Tibial nerve (tissue), 3 donors: ENCODE results near the gene TENM4.

Experiments used
- CTCF ChIP-seq, 5 experiments: fragments of 200-600 bp in 3 of 5; fragments of 450-650 bp in 2 of 5; sonication (generic) in 3 of 5; IDR thresholded peaks; one replicate each; pipeline ENCODE4 v1.5.1; 2016 to 2019; ENCODE audit warnings: antibody characterized with exemption in 5 of 5, mild to moderate bottlenecking in 3 of 5, moderate library complexity in 2 of 5
- POLR2A ChIP-seq, 2 donors: fragments of 450-650 bp; IDR thresholded peaks; one replicate each; pipeline ENCODE4 v1.6.1; 2017; ENCODE audit warnings: antibody characterized with exemption in 2 of 2, mild to moderate bottlenecking in 2 of 2, moderate library complexity in 2 of 2

- TF ChIP-seq POLR2A (IDR thresholded peaks at IDR 0.05) (no peak), CTCF (IDR thresholded peaks at IDR 0.05) (no peak)
Observed at GRCh38 chr11:78664636-78665035, 776.2 kb downstream of the TENM4 start.
